ENCODE data around the gene AOAH. TPM values are rescaled to one million over a fixed set of nuclear protein-coding genes. Genes with fewer than 3 reads are reported as not detected.

Gene AOAH
- total and polyA plus RNA-seq, 2 donors (not counting 3 experiments of a cell fraction or from before 2014, with no cell fraction given): not detected

DNA sequence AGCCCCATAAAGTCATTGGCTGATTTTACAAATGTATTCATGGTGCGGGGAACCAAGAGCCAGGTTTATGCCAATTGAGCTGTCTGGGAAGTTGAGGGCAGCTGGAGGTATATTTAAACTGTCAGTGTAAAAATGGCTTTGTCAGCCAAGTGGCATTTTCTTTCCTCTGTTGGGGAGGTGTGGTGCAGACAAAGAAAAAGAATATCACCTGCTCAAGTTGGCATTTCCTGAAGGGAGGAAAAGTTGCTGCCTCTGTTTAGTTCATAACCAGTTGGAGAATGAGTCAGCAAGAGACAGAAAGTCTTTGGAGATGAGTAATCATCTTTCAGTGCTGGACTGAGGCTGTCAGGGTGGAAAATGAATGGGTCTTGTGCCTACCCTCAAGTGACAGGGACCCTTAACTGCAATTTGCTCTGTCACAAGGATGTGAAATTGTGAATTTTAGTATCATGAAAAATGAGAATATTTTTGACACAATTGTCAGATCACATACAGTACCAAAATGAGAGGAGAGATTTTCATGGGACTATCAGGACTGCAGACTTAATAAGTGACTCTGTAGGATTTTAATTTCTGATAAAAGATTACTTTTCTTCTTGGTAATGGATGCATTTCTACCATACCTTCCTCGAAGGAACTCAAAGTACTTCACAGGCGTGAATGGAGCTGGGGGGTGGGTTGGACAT, 197.3 kb downstream of the AOAH start:
- Histone ChIP-seq H3K4me3 (replicated peaks in 1 of 3; ENCODE audit: insufficient read depth in 1 of 3, low read depth in 1 of 3, low read length in 3 of 3) (no peak overlapping the region), H2AFZ (ENCODE audit: low read depth, low read length) (no peak overlapping the region), H3K27me3 (ENCODE audit: control insufficient read depth in 2 of 2, insufficient read depth in 2 of 2, low read length in 2 of 2) (peaks cover 0 to 3% of the 10 kb centered on the region in 2 experiments), H3K4me2 (ENCODE audit: insufficient read depth, low read length) (peak overlapping the region; percentile 34), H4K20me1 (replicated peaks; ENCODE audit: control insufficient read depth, extremely low read depth, insufficient read depth, low read length) (no peaks in the 10 kb centered on the region), H3K9me1 (replicated peaks; ENCODE audit: control insufficient read depth, extremely low read depth, insufficient read depth, low read length) (no peaks in the 10 kb centered on the region), H3K27ac (ENCODE audit: insufficient read depth, low read depth, low read length) (no peak overlapping the region), H3K36me3 (ENCODE audit: control insufficient read depth in 2 of 2, extremely low read depth in 1 of 2, insufficient read depth in 2 of 2, low read length in 2 of 2) (no peaks in the 10 kb centered on the region), H3K9ac (replicated peaks; ENCODE audit: extremely low read depth, insufficient read depth, low read length) (no peak overlapping the region), H3K79me2 (ENCODE audit: control insufficient read depth, insufficient read depth, low read length) (no peaks in the 10 kb centered on the region), H3K9me3 (replicated peaks; ENCODE audit: control insufficient read depth, insufficient read depth, low read length) (no peaks in the 10 kb centered on the region), H3K4me1 (ENCODE audit: control insufficient read depth, extremely low read depth, insufficient read depth, low read length) (peaks cover 11% of the 10 kb centered on the region)
- no TSS peak for BruUV-seq (replicated peaks)
- CTCF ChIA-PET: interaction anchor here (0.6 to 1.2 kb wide), 2 partner anchors 10 to 39 kb away, joined by 3 read pairs; no protein-coding TSS in a partner anchor
- dilution Hi-C loops (cut with MboI; ENCODE audit: extremely low pct_ligation_motif_present, low sequenced_read_pairs) (no loop called here), intact Hi-C loops (cut with micrococcal nuclease) (loop anchor here (2.0 kb wide), 1 partner anchor 52 kb away; no protein-coding TSS in a partner anchor)
- TF ChIP-seq JUN (IDR thresholded peaks at IDR 0.05; ENCODE audit: borderline replicate concordance, insufficient read depth, insufficient read length, low read depth) (peak; percentile 53), FOS (IDR thresholded peaks at IDR 0.05; ENCODE audit: borderline replicate concordance, insufficient read depth, low read length) (peak; percentile 85), POLR2A (IDR thresholded peaks at IDR 0.05; ENCODE audit: low read depth, low read length) (no peak)
- FAIRE-seq (peak; percentile 42), DNase-seq (ENCODE audit: low read depth, low spot score) (peak; percentile 29)
- POLR2A ChIA-PET: no interaction called here

DNA sequence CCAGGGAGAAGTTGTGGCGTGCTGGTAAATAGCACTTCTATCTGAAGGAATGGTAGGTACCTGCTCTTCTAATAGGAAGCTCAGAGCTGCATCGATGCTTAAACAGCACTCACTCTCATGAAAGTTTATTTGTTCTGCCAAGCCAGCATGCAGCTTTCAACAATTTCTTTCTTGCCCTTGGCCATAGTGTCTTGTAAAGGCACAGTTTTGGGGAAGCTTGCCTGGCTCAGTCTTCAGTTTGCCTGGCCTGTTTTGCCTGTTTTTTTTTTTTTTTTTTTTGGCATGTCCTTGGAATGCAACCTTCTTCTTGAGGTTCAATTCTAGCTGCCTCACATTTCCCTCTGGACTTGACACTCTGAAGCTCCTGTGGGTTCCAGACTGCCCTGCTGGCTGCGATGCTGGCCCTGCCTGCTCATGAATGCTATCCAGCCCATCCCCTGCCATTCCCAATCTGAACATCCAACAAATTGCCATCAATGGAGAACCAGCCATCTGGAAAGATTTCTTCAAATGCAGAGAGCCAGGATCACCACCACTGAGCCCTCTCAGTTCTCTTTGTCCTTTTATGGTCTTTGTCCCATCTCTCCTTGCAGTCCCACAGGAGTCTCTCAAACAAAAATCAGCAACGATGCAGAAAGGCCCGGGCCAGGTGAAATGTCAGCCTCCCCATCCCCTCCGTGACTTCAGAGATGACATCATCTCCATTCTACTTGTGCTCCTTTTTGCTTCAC, 200.8 kb downstream of the AOAH start:
- FAIRE-seq (no peak), DNase-seq (ENCODE audit: low read depth, low spot score) (no peak)
- Histone ChIP-seq H3K27me3 (ENCODE audit: control insufficient read depth in 2 of 2, insufficient read depth in 2 of 2, low read length in 2 of 2) (no peaks in the 10 kb centered on the region), H3K4me3 (replicated peaks in 1 of 3; ENCODE audit: insufficient read depth in 1 of 3, low read depth in 1 of 3, low read length in 3 of 3) (no peak overlapping the region), H3K4me1 (ENCODE audit: control insufficient read depth, extremely low read depth, insufficient read depth, low read length) (peaks cover 11% of the 10 kb centered on the region), H3K9me3 (replicated peaks; ENCODE audit: control insufficient read depth, insufficient read depth, low read length) (no peaks in the 10 kb centered on the region), H2AFZ (ENCODE audit: low read depth, low read length) (no peak overlapping the region), H4K20me1 (replicated peaks; ENCODE audit: control insufficient read depth, extremely low read depth, insufficient read depth, low read length) (no peaks in the 10 kb centered on the region), H3K9ac (replicated peaks; ENCODE audit: extremely low read depth, insufficient read depth, low read length) (no peak overlapping the region), H3K27ac (ENCODE audit: insufficient read depth, low read depth, low read length) (no peak overlapping the region), H3K36me3 (ENCODE audit: control insufficient read depth in 2 of 2, extremely low read depth in 1 of 2, insufficient read depth in 2 of 2, low read length in 2 of 2) (no peaks in the 10 kb centered on the region), H3K79me2 (ENCODE audit: control insufficient read depth, insufficient read depth, low read length) (no peaks in the 10 kb centered on the region), H3K9me1 (replicated peaks; ENCODE audit: control insufficient read depth, extremely low read depth, insufficient read depth, low read length) (no peaks in the 10 kb centered on the region), H3K4me2 (ENCODE audit: insufficient read depth, low read length) (no peak overlapping the region)
- dilution Hi-C loops (cut with MboI; ENCODE audit: extremely low pct_ligation_motif_present, low sequenced_read_pairs) (no loop called here), intact Hi-C loops (cut with micrococcal nuclease) (no loop called here)
- BruUV-seq (replicated peaks): no TSS peak
- TF ChIP-seq POLR2AphosphoS5 (IDR thresholded peaks at IDR 0.05; ENCODE audit: insufficient read depth, low read depth, low read length): no peak
- no peak for TF ChIP-seq FOS (IDR thresholded peaks at IDR 0.05; ENCODE audit: borderline replicate concordance, insufficient read depth, low read length)
- no peak for TF ChIP-seq MYC (IDR thresholded peaks at IDR 0.05; ENCODE audit: low read depth, low read length)
- TF ChIP-seq, protein P1, sequence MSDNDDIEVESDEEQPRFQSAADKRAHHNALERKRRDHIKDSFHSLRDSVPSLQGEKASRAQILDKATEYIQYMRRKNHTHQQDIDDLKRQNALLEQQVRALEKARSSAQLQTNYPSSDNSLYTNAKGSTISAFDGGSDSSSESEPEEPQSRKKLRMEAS (IDR thresholded peaks at IDR 0.05; ENCODE audit: insufficient read depth, insufficient read length): no peak
- no peak for TF ChIP-seq POLR2A (IDR thresholded peaks at IDR 0.05; ENCODE audit: low read depth, low read length)
- TF ChIP-seq JUN (IDR thresholded peaks at IDR 0.05; ENCODE audit: borderline replicate concordance, insufficient read depth, insufficient read length, low read depth): no peak
- TF ChIP-seq EZH2 (IDR thresholded peaks at IDR 0.05; ENCODE audit: borderline replicate concordance, low read depth, low read length, severe bottlenecking): no peak
- no peak for TF ChIP-seq GATA2 (IDR thresholded peaks at IDR 0.05; ENCODE audit: insufficient read depth, insufficient read length, low read depth, low read length)
- TF ChIP-seq, protein P2, sequence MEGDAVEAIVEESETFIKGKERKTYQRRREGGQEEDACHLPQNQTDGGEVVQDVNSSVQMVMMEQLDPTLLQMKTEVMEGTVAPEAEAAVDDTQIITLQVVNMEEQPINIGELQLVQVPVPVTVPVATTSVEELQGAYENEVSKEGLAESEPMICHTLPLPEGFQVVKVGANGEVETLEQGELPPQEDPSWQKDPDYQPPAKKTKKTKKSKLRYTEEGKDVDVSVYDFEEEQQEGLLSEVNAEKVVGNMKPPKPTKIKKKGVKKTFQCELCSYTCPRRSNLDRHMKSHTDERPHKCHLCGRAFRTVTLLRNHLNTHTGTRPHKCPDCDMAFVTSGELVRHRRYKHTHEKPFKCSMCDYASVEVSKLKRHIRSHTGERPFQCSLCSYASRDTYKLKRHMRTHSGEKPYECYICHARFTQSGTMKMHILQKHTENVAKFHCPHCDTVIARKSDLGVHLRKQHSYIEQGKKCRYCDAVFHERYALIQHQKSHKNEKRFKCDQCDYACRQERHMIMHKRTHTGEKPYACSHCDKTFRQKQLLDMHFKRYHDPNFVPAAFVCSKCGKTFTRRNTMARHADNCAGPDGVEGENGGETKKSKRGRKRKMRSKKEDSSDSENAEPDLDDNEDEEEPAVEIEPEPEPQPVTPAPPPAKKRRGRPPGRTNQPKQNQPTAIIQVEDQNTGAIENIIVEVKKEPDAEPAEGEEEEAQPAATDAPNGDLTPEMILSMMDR (IDR thresholded peaks at IDR 0.05; ENCODE audit: extremely low read depth in 1 of 2, insufficient read depth in 1 of 2, low read depth in 1 of 2, low read length in 2 of 2): no peak
- ChIA-PET POLR2A (no interaction called here), CTCF (interaction anchor here (0.6 to 0.9 kb wide), 3 partner anchors 36 to 147 kb away, joined by 3 read pairs; no protein-coding TSS in a partner anchor)

Data from endothelial cell of umbilical vein (primary cell).